Hepatocyte (in vitro differentiated cells): ENCODE data around the gene HRCT1. TPM values are rescaled to one million over a fixed set of nuclear protein-coding genes. Genes with fewer than 3 reads are reported as not detected.

Experiments
- DNase-seq: peaks from one replicate; pipeline ENCODE4 v3.0.0-alpha.2; 2016; ENCODE audit warnings: low spot score
- H2AFZ ChIP-seq: fragments of 200-600 bp; sonication (generic); 2 replicates; pipeline ENCODE4 v1.6.0; 2016; ENCODE audit warnings: antibody characterized with exemption, mild to moderate bottlenecking
- H3K27ac ChIP-seq: fragments of 200-600 bp; sonication (generic); 2 replicates; pipeline ENCODE4 v1.5.1; 2016; ENCODE audit warnings: mild to moderate bottlenecking
- H3K27me3 ChIP-seq: fragments of 200-600 bp; sonication (generic); 2 replicates; pipeline ENCODE4 v1.6.1; 2016
- H3K36me3 ChIP-seq: fragments of 200-600 bp; sonication (generic); replicated peaks from 2 replicates; pipeline ENCODE4 v1.5.1; 2016; ENCODE audit warnings: low read depth; ENCODE audit not compliant: insufficient read depth
- H3K4me1 ChIP-seq: fragments of 200-600 bp; sonication (generic); 2 replicates; pipeline ENCODE4 v1.5.1; 2016; ENCODE audit warnings: mild to moderate bottlenecking, moderate library complexity; ENCODE audit not compliant: insufficient read depth
- H3K4me2 ChIP-seq: fragments of 200-600 bp; sonication (generic); 2 replicates; pipeline ENCODE4 v1.6.0; 2016
- H3K4me3 ChIP-seq: fragments of 200-600 bp; sonication (generic); 2 replicates; pipeline ENCODE4 v1.5.1; 2016; ENCODE audit warnings: mild to moderate bottlenecking
- H3K79me2 ChIP-seq: fragments of 200-600 bp; sonication (generic); 2 replicates; pipeline ENCODE4 v1.6.0; 2017; ENCODE audit warnings: mild to moderate bottlenecking
- H3K9me2 ChIP-seq: fragments of 200-600 bp; sonication (generic); replicated peaks from 2 replicates; pipeline ENCODE4 v1.6.0; 2017; ENCODE audit warnings: mild to moderate bottlenecking; ENCODE audit not compliant: insufficient read depth
- H3K9me3 ChIP-seq: fragments of 200-600 bp; sonication (generic); 2 replicates; pipeline ENCODE4 v1.5.1; 2016; ENCODE audit warnings: low read depth, mild to moderate bottlenecking
- H4K20me1 ChIP-seq: fragments of 200-600 bp; sonication (generic); 2 replicates; pipeline ENCODE4 v1.6.0; 2016; ENCODE audit warnings: mild to moderate bottlenecking; ENCODE audit not compliant: insufficient read depth, poor library complexity, severe bottlenecking
- EZH2 ChIP-seq: fragments of 200-600 bp; sonication (generic); IDR thresholded peaks from 2 replicates; pipeline ENCODE4 v1.6.1; 2016; ENCODE audit warnings: antibody characterized with exemption, mild to moderate bottlenecking, borderline replicate concordance
- EZH2phosphoT487 ChIP-seq: fragments of 200-600 bp; sonication (generic); IDR thresholded peaks from one replicate; pipeline ENCODE4 v1.6.1; 2018; ENCODE audit warnings: antibody characterized with exemption, mild to moderate bottlenecking, low read depth, moderate library complexity; ENCODE audit not compliant: unreplicated experiment, severe bottlenecking
- WGBS: methylation state at CpG from one replicate; pipeline ENCODE4 v1.1.6; 2016; ENCODE audit warnings: low lambda C conversion rate; ENCODE audit errors: missing lambda C conversion rate; 5-methylcytosine and 5-hydroxymethylcytosine counted together
- polyA plus RNA-seq: library from polyadenylated mRNA; unstranded; fragments of >200 nt; fragmentation: Nextera tagmentation; extraction: Ambion mirVana; gene quantifications from 2 replicates; pipeline ENCODE4 v1.2.1, GENCODE V29; 2016
- total RNA-seq: library from RNA; depleted of rRNA; stranded (reverse); fragments of >200 nt; gene quantifications from 2 replicates; pipeline ENCODE4 v1.2.3, GENCODE V29; 2014
- TF ChIP-seq, protein P1 (sequence below): fragments of 200-600 bp; sonication (generic); IDR thresholded peaks from 2 replicates; pipeline ENCODE4 v1.5.1; 2016; ENCODE audit warnings: antibody characterized with exemption, mild to moderate bottlenecking; ENCODE audit not compliant: poor library complexity

The HRCT1 gene
- total and polyA plus RNA-seq, 2 experiments from 2014 or later, result 0.90 to 1.8 TPM

DNA sequence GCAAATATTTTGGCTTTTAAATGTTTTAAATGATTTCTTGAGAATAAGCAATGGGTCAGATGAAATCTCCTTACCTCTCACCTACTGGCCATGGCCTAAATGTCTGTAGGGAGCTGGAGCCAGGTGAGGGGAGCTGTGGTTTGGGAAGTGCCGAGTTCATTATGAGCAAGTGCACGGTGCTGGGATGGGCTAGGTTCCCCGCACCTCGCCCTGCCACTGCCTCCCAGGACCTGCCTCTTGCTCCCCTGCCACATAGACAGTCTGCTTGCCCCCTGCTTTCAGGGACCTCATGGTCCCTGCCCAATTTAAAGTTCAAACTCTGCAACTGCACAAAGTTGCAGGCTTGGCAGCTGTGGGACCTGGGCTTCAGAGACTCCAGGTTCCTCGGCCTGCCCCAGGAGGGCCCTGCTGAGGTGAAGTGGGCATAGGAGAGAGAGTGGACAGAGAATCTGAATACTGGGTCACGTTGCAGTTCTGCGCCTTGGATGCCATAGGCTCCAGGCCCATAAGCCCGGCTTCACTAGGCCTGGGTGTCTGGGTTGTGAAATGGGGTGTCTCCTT, 41.2 kb upstream of the HRCT1 start:
- no peak overlapping the region for H3K4me2 ChIP-seq
- no peak overlapping the region for H3K27ac ChIP-seq
- H3K27me3 ChIP-seq, result peaks cover 4% of the 10 kb centered on the region
- H3K9me3 ChIP-seq, result no peaks in the 10 kb centered on the region
- TF ChIP-seq EZH2phosphoT487 (no peak), EZH2 (no peak)
- TF ChIP-seq, protein P1, sequence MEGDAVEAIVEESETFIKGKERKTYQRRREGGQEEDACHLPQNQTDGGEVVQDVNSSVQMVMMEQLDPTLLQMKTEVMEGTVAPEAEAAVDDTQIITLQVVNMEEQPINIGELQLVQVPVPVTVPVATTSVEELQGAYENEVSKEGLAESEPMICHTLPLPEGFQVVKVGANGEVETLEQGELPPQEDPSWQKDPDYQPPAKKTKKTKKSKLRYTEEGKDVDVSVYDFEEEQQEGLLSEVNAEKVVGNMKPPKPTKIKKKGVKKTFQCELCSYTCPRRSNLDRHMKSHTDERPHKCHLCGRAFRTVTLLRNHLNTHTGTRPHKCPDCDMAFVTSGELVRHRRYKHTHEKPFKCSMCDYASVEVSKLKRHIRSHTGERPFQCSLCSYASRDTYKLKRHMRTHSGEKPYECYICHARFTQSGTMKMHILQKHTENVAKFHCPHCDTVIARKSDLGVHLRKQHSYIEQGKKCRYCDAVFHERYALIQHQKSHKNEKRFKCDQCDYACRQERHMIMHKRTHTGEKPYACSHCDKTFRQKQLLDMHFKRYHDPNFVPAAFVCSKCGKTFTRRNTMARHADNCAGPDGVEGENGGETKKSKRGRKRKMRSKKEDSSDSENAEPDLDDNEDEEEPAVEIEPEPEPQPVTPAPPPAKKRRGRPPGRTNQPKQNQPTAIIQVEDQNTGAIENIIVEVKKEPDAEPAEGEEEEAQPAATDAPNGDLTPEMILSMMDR, result no peak
- DNase-seq, result no peak
- H3K4me1 ChIP-seq, result no peaks in the 10 kb centered on the region
- H4K20me1 ChIP-seq, result no peaks in the 10 kb centered on the region
- H3K79me2 ChIP-seq, result no peaks in the 10 kb centered on the region
- no peaks in the 10 kb centered on the region for H3K9me2 ChIP-seq
- H3K4me3 ChIP-seq, result no peak overlapping the region
- no peak overlapping the region for H2AFZ ChIP-seq
- WGBS, result 85% methylated on average over 8 of the region's 8 CpGs
- no peaks in the 10 kb centered on the region for H3K36me3 ChIP-seq

DNA sequence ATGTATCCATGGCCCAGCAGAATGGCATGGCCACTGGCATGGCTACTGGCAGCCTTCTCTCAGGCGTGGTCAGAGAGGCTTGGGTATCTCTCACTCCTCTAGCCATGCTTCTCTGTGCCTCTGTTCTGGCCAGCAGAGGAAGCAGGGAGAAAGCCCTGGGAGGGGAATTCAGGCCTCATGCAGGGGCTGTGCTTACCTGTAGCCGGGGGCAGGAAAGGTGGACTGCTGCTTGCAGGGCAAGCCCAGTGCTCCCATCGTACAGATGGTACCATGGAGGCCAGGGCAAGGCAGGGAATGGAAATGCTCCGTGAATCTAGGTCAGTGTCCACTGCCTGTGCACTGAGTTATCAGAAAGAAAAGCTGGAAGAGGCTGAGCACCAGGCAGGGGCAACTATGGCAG, 38.5 kb upstream of the HRCT1 start:
- Histone ChIP-seq H3K9me3 (no peaks in the 10 kb centered on the region), H3K4me1 (no peaks in the 10 kb centered on the region), H4K20me1 (no peaks in the 10 kb centered on the region), H2AFZ (no peak overlapping the region), H3K79me2 (no peaks in the 10 kb centered on the region), H3K36me3 (no peaks in the 10 kb centered on the region), H3K27me3 (no peaks in the 10 kb centered on the region), H3K27ac (no peak overlapping the region), H3K4me2 (no peak overlapping the region), H3K9me2 (no peaks in the 10 kb centered on the region), H3K4me3 (no peak overlapping the region)
- WGBS, result 90% methylated on average over 4 of the region's 4 CpGs
- DNase-seq, result no peak
- TF ChIP-seq EZH2phosphoT487, result no peak
- no peak for TF ChIP-seq EZH2
- TF ChIP-seq, protein P1, result no peak

DNA sequence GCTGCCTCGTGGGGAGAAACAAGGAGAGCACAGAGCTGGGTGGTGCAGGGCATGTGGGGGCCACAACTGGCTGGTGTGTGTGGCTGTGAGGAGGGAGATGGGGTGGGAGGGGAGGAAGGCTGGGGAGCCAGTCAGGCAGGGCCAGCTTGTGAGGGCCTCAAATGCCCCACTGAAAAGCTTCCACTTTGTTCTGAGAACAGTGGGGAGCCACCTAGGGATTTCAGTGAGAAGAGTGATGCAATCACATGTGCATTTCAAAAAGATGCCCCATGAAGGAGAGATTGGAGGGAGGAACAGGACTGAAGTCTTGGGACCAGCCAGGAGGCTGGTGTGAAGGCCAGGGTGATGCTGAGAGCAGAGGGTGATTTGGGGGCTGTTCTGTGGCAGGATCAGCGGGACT, 37.1 kb upstream of the HRCT1 start:
- TF ChIP-seq, protein P1, result no peak
- TF ChIP-seq EZH2 (no peak), EZH2phosphoT487 (no peak)
- H3K4me3 ChIP-seq, result no peak overlapping the region
- H3K4me1 ChIP-seq, result no peaks in the 10 kb centered on the region
- H4K20me1 ChIP-seq, result no peaks in the 10 kb centered on the region
- no peaks in the 10 kb centered on the region for H3K79me2 ChIP-seq
- no peak for DNase-seq
- no peaks in the 10 kb centered on the region for H3K36me3 ChIP-seq
- no peak overlapping the region for H2AFZ ChIP-seq
- 69% methylated on average over 2 of the region's 2 CpGs for WGBS
- H3K4me2 ChIP-seq, result no peak overlapping the region
- H3K9me2 ChIP-seq, result no peaks in the 10 kb centered on the region
- no peak overlapping the region for H3K27ac ChIP-seq
- no peaks in the 10 kb centered on the region for H3K27me3 ChIP-seq
- no peaks in the 10 kb centered on the region for H3K9me3 ChIP-seq
